Muscle of arm (tissue), 14 donors: Measurements from ENCODE around the gene GRIK5. TPM values are rescaled to one million over a fixed set of nuclear protein-coding genes. Genes with fewer than 3 reads are reported as not detected.
"Not testable (repeated sequence)": the region's sequence is repeated elsewhere in the genome, so short reads cannot be mapped to it uniquely, and the experiment has no call there.

Experiments used
- DNase-seq: peaks from one replicate; pipeline ENCODE4 v3.0.0-alpha.2; 2013
- long read RNA-seq, 11 donors: transcript quantifications; one replicate each; lab custom pipeline, GENCODE V29; 2026
- polyA plus RNA-seq, 12 donors: library from polyadenylated mRNA; unstranded; fragments of 120-200 nt; gene quantifications; one replicate each; pipeline ENCODE4 v1.2.1, GENCODE V29; 2013; ENCODE audit not compliant: insufficient read length in 12 of 12

The GRIK5 gene, protein sequence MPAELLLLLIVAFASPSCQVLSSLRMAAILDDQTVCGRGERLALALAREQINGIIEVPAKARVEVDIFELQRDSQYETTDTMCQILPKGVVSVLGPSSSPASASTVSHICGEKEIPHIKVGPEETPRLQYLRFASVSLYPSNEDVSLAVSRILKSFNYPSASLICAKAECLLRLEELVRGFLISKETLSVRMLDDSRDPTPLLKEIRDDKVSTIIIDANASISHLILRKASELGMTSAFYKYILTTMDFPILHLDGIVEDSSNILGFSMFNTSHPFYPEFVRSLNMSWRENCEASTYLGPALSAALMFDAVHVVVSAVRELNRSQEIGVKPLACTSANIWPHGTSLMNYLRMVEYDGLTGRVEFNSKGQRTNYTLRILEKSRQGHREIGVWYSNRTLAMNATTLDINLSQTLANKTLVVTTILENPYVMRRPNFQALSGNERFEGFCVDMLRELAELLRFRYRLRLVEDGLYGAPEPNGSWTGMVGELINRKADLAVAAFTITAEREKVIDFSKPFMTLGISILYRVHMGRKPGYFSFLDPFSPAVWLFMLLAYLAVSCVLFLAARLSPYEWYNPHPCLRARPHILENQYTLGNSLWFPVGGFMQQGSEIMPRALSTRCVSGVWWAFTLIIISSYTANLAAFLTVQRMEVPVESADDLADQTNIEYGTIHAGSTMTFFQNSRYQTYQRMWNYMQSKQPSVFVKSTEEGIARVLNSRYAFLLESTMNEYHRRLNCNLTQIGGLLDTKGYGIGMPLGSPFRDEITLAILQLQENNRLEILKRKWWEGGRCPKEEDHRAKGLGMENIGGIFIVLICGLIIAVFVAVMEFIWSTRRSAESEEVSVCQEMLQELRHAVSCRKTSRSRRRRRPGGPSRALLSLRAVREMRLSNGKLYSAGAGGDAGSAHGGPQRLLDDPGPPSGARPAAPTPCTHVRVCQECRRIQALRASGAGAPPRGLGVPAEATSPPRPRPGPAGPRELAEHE
- polyA plus RNA-seq: 10 to 100 TPM in 1 of 12 donors, 1 to 10 TPM in 10, not detected in 1; 1.7 to 10.3 (median 3.2) TPM
- long read RNA-seq, donor 1: 0 reads
- long read RNA-seq, donor 2, partial matches to known transcripts: 0 of 1 reads
- long read RNA-seq, donor 2, other reads (novel, unspliced or antisense): 0 of 1 reads
- long read RNA-seq, donor 3: 0 reads
- long read RNA-seq, donor 4: 0 reads
- long read RNA-seq, donor 5: 0 reads
- long read RNA-seq, donor 6: 0 reads
- long read RNA-seq, donor 7: 0 reads
- long read RNA-seq, donor 8: 0 reads
- long read RNA-seq, donor 9: 0 reads
- long read RNA-seq, donor 10: 0 reads
- long read RNA-seq, donor 11, partial matches to known transcripts: 0 of 1 reads
- long read RNA-seq, donor 11, other reads (novel, unspliced or antisense): 0 of 1 reads

- DNase-seq: no peak
Measured at GRCh38 chr19:42069619-42070351, at the start of gene GRIK5. GRIK5 (minus strand) TSS chr19:42070206; CDS start chr19:42065770, 4,436 bp downstream.

DNA sequence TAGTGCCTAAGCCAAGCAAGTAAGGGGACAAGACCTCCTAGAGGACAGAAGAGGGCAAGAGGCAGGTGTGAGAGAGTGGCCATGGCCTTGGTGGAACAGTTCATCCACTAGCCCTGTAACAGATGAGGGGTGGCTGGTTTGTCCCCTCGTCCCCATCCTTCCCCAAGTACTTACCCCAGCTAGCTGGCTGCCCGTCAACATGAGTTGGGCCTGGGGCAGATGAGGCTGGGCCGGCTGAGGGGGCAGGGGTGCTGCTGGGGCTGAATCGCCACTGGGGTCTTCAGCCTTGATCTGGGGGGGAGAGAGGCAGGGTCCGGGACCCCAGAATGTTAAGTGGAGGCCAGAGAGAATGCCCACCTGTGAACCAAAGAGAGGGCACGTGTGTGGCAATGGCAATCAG lies 47.1 kb upstream of the GRIK5 start:
- no peak for DNase-seq

DNA sequence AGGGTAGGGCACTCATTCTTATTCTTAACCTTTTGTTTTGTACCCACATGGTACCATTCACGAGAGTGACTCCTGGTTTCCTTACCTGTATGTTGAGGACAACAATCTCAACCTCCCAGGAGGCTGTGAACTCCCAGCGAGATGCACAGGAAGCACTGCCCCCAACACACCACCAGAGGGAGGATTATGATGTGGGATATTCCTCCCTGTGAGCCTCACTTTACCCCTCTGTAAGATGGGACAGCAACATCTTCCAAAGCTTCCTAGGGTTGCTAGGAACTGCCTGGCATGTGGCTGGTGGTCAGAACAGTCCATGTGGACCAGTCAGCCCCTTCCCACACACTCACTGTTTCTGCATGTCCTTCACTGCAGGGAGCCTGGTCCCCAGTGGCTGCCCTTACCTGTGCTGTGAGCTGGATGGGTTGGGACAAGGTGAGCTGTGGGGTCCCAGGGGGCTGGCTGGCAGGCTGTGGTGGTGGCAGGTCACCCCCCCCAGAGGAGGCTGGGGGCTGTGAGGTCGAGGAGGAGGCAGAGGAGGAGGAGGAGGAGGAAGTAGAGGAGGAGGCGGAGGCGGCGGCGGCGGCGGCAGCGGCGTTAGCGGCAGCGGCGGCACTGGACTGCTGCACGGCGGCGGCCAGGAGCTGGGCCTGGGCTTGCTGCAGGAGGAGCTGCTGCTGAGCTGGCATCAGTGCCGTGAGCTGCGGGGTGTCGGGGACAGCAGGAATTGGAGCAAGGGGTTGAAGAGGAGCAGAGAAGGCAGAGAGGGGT lies 46.5 kb upstream of the GRIK5 start:
- no peak for DNase-seq

GRCh38 chr19:42115705-42116104 lies 45.7 kb upstream of the GRIK5 start:
- no peak for DNase-seq

GRCh38 chr19:42115219-42115618 lies 45.2 kb upstream of the GRIK5 start:
- no peak for DNase-seq

DNA sequence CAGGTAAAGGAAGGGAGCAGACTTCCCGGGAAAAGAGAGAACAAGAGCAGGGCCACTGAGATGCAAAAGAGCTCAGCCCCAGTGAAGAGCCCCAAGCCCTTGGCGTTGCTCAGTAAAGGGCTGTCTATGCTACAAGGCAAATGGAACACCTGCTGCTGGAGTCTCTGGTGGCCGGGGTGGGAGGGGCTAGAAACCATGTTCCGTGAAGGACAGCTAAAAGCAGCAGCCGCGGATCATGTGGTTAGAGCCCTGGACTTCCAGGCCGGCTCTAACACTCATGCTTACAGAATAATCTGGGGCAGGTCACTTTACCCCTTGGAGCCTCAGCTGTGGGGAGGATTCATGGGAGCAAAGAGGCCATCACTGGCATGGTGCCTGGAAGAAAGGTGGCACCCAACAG lies 44.4 kb upstream of the GRIK5 start:
- no peak for DNase-seq

- no peak for DNase-seq
Measured at GRCh38 chr19:42113641-42114348, 43.8 kb upstream of the GRIK5 start.

DNA sequence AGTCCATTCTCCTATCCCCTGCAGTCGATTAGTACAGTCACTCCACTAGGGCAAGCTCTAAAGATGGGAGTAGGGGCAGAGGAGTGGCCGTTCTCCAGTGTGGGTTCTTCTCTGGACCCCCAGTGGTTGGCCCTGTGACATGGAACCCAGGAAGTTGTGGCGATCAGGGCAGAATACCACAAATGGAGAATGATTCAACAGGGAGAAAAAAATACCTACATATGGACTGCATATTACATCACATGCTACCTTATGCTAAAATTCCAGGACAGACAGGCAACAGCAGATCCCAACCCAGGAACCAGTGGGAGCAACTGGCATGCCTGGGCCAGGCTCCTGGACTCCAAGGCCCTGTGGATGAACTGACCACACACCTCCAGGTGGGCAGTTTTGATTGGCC lies 41.8 kb upstream of the GRIK5 start:
- DNase-seq: no peak

- no peak for DNase-seq
Measured at GRCh38 chr19:42111384-42111783, 41.4 kb upstream of the GRIK5 start.

DNA sequence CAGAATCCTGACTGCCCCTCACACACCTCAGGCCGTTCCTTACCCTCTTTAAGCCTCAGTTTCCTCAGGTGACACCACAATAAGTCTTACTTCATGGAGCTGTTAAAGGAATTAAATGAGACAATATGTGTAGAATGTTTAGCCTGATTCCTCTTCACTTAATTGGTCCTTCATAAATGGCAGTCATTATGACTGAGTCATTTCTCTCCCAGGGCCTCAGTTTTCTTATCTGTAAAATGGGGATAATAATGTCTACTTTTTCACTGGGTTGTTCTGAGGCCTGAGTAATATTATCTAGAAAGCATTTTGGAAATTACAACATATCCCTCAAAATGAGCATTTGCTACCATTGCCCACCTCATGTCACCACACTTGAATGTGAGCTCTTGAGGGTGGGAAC lies 40.7 kb upstream of the GRIK5 start:
- DNase-seq: no peak

GRCh38 chr19:42109896-42110295 lies 39.9 kb upstream of the GRIK5 start:
- DNase-seq: no peak

GRCh38 chr19:42108527-42109389 lies 38.8 kb upstream of the GRIK5 start:
- DNase-seq: peak; percentile 74

GRCh38 chr19:42105368-42105767 lies 35.4 kb upstream of the GRIK5 start:
- DNase-seq: no peak

DNA sequence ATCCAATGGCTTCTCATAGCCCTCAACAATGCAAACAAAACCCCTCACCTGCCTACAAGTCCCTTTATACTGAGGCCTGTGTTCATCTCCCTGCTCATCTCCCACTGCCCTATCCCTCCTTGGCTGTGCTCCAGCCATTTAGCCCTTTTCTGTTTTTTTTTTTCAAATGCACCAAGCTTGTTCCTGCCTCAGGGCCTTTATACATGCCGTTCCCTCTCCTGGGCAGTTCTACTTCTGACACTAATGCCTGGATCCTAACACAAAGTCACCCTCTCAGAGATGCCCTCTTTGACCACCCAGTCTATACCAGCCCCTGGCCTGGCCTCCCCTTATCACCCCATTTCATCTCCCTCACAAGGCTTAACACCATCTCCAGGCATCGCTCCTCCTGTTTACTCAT lies 32.9 kb upstream of the GRIK5 start:
- DNase-seq: no peak

GRCh38 chr19:42100241-42100640 lies 30.2 kb upstream of the GRIK5 start:
- DNase-seq: not testable (repeated sequence)

GRCh38 chr19:42099336-42099925 lies 29.4 kb upstream of the GRIK5 start:
- no peak for DNase-seq

DNA sequence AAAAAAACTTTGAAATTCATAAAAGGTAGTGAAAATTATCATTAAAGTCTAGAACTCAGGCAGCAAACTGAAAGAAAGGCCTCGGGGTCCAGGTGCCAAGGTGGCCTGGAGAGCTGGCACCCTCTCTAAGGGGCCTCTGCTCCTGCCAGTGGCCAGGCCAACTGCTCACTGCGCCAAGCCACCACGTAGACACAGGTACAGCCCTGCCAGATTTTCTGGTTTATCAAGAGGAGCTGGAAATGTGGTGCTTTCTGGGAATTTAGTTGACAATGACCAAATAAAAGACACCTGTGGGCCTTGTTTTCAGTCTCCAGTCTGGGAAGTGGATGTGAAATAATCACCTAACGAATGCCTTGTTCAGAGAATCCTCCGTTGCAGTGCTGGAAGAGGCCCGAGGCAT lies 28.8 kb upstream of the GRIK5 start:
- no peak for DNase-seq

DNA sequence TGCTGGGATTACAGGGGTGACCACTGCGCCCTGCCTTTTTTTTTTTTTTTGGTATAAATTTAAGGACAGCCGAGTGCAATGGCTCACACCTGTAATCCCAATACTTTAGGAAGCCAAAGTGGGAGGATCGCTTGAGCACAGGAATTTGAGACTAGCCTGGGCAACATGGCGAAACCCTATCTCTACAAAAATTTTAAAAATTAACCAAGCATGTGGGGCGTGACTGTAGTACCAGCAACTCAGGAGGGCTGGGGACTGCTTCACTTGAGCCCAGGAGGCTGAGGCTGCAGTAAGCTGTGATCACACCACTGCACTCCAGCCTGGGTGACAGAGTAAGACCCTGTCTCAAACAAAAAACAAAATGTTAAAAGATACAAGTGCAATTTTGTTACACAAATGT lies 27.5 kb upstream of the GRIK5 start:
- no peak for DNase-seq
